HepG2 (cell line): ENCODE results near the gene POPDC2. TPM values are rescaled to one million over a fixed set of nuclear protein-coding genes. Genes with fewer than 3 reads are reported as not detected.

Experiments used
- ATAC-seq: fragments of 200-7000 bp; cut with Tn5 transposase; 3 replicates; pipeline ENCODE4 v1.9.1; 2020; ENCODE audit warnings: mild to moderate bottlenecking, moderate library complexity
- BruUV-seq: library from RNA; stranded (reverse); fragments of 400-500 nt; replicated peaks from 2 replicates; lab custom pipeline; 2021; lab: Mats Ljungman, UMichigan
- CTCF ChIA-PET: fragments of 300-600 bp; formaldehyde crosslinking; extraction: SDS; loops from one replicate; lab custom pipeline; 2021; ENCODE audit warnings: low total read pairs, inconsistent platforms, low intra/inter-chr PET ratio; lab: Yijun Ruan, JAX
- POLR2A ChIA-PET: fragments of 350-600 bp; sonication (Branson Sonifier 250); formaldehyde crosslinking; loops from one replicate; lab custom pipeline; 2020; ENCODE audit warnings: antibody characterized with exemption, inconsistent platforms; lab: Yijun Ruan, JAX
- DNase-seq: peaks from one replicate; pipeline ENCODE4 v3.0.0-alpha.2; 2015; ENCODE audit warnings: low spot score
- FAIRE-seq: peaks from 3 replicates; lab custom pipeline; 2011; peaks lifted over from hg19 to GRCh38; lab: Jason Lieb, UNC
- H2AFZ ChIP-seq: one replicate; pipeline ENCODE4 v1.6.1; 2011; ENCODE audit warnings: low read length, inconsistent platforms
- H3K27ac ChIP-seq: fragments of 300-600 bp; 3 replicates; pipeline ENCODE4 v1.8.0; 2011; ENCODE audit warnings: mixed run types, mild to moderate bottlenecking, mixed read lengths, low read length, inconsistent platforms; ENCODE audit not compliant: insufficient read depth; ENCODE audit errors: extremely low read length
- H3K27me3 ChIP-seq, 2 experiments: fragments of 200-600 bp in 1 of 2; 2 replicates in 1 of 2; 3 replicates in 1 of 2; pipeline versions ENCODE4 v1.6.0 to v1.8.0; 2011; ENCODE audit warnings: low read length in 2 of 2, mild to moderate bottlenecking in 2 of 2, moderate library complexity in 2 of 2, inconsistent platforms in 1 of 2; ENCODE audit not compliant: insufficient read depth in 2 of 2, control insufficient read depth in 1 of 2
- H3K36me3 ChIP-seq, 2 experiments: fragments of 200-600 bp in 1 of 2; replicated peaks in 1 of 2; 2 replicates in 1 of 2; 3 replicates in 1 of 2; pipeline versions ENCODE4 v1.5.1 to v1.8.0; 2011; ENCODE audit warnings: low read length in 2 of 2, inconsistent platforms in 1 of 2; ENCODE audit not compliant: insufficient read depth in 2 of 2, control insufficient read depth in 1 of 2
- H3K4me1 ChIP-seq: 2 replicates; pipeline ENCODE4 v1.5.1; 2012; ENCODE audit warnings: low read length, inconsistent platforms; ENCODE audit not compliant: insufficient read depth
- H3K4me2 ChIP-seq: 2 replicates; pipeline ENCODE4 v1.6.0; 2011; ENCODE audit warnings: low read depth, low read length, inconsistent platforms
- H3K4me3 ChIP-seq, 3 experiments: fragments of 200-600 bp in 1 of 3; sonication (generic), shearing (Covaris generic) in 1 of 3; replicated peaks in 1 of 3; 2 replicates each; pipeline ENCODE4 v1.5.1; 2011 to 2016; ENCODE audit warnings: low read length in 3 of 3, inconsistent platforms in 2 of 3, low read depth in 2 of 3, mild to moderate bottlenecking in 2 of 3, control low read depth in 1 of 3, mixed read lengths in 1 of 3; ENCODE audit not compliant: insufficient read depth in 1 of 3
- H3K79me2 ChIP-seq: one replicate; pipeline ENCODE4 v1.6.1; 2011; ENCODE audit warnings: low read length, inconsistent platforms; ENCODE audit not compliant: insufficient read depth
- H3K9ac ChIP-seq: 2 replicates; pipeline ENCODE4 v1.6.0; 2011; ENCODE audit warnings: mild to moderate bottlenecking, low read depth, low read length, inconsistent platforms; ENCODE audit not compliant: insufficient read depth
- H3K9me3 ChIP-seq: 2 replicates; pipeline ENCODE4 v1.5.1; 2012; ENCODE audit warnings: mild to moderate bottlenecking, low read length
- H4K20me1 ChIP-seq: 2 replicates; pipeline ENCODE4 v1.6.0; 2011; ENCODE audit warnings: inconsistent platforms, mild to moderate bottlenecking, low read length, moderate library complexity; ENCODE audit not compliant: insufficient read depth
- NFE2L1 ChIP-seq: sonication (generic); formaldehyde crosslinking; IDR thresholded peaks from 2 replicates; pipeline ENCODE4 v1.4.0; 2020; ENCODE audit warnings: missing genetic modification reagents, mild to moderate bottlenecking, borderline replicate concordance
- POLR2AphosphoS5 ChIP-seq: IDR thresholded peaks from 2 replicates; pipeline ENCODE4 v1.6.1; 2012; ENCODE audit warnings: low read depth, low read length
- ZNF557 ChIP-seq: sonication (generic); formaldehyde crosslinking; IDR thresholded peaks from 2 replicates; pipeline ENCODE4 v1.4.0; 2020; ENCODE audit warnings: missing genetic modification reagents
- ZNF614 ChIP-seq: IDR thresholded peaks from 2 replicates; pipeline ENCODE4 v1.6.1; 2018; ENCODE audit warnings: missing biosample characterization, missing genetic modification reagents, inconsistent platforms, borderline replicate concordance
- ZNF672 ChIP-seq: sonication (generic); formaldehyde crosslinking; IDR thresholded peaks from 2 replicates; pipeline ENCODE4 v1.8.1; 2022; ENCODE audit warnings: missing genetic modification reagents
- WGBS: methylation state at CpG from one replicate; pipeline ENCODE4 v1.1.6; 2017; ENCODE audit warnings: low lambda C conversion rate; 5-methylcytosine and 5-hydroxymethylcytosine counted together
- in situ Hi-C: cut with HindIII; loops from 2 replicates; pipeline ENCODE4 v1.10.0; 2017; ENCODE audit warnings: low pct_unique_long_range_greater_than_20kb; ENCODE audit not compliant: extremely low pct_ligation_motif_present
- intact Hi-C: fragments of 100-400 bp; cut with micrococcal nuclease; formaldehyde crosslinking; loops from one replicate; pipeline ENCODE4 v1.10.0; 2022; ENCODE audit not compliant: unreplicated experiment
- polyA plus RNA-seq, 8 experiments: library from polyadenylated mRNA; depleted of rRNA in 3 of 8; stranded (reverse) in 7 of 8; unstranded in 1 of 8; fragments of >200 nt; fragmentation: Illumina TruSeq in 4 of 8; extraction: Trizol in 4 of 8; gene quantifications; 2 replicates each; pipeline versions ENCODE4 v1.2.1 to v1.2.3, GENCODE V29; 2011 to 2016; ENCODE audit warnings: low read depth in 4 of 8, missing spikeins in 1 of 8, mixed read lengths in 1 of 8; ENCODE audit not compliant: insufficient read depth in 1 of 8
- total RNA-seq, 5 experiments: library from RNA; depleted of rRNA; stranded (reverse); fragments of >200 nt; fragmentation: Illumina TruSeq; extraction: Trizol; gene quantifications; 2 replicates each; pipeline ENCODE4 v1.2.3, GENCODE V29; 2016; ENCODE audit warnings: low read depth in 1 of 5
- TF ChIP-seq, protein P1 (sequence below): sonication (generic); formaldehyde crosslinking; IDR thresholded peaks from 2 replicates; pipeline ENCODE4 v1.5.0; 2020; ENCODE audit warnings: missing genetic modification reagents
- TF ChIP-seq, protein P2 (sequence below): IDR thresholded peaks from 2 replicates; pipeline ENCODE4 v1.6.1; 2016; ENCODE audit warnings: missing compliant biosample characterization, missing genetic modification reagents, borderline replicate concordance
- TF ChIP-seq, protein P3 (sequence below): IDR thresholded peaks from 2 replicates; pipeline ENCODE4 v1.6.1; 2016; ENCODE audit warnings: low read depth, missing genetic modification reagents, missing compliant biosample characterization
- TF ChIP-seq, protein P4 (sequence below): sonication (generic); formaldehyde crosslinking; IDR thresholded peaks from 2 replicates; pipeline ENCODE4 v1.4.0; 2020; ENCODE audit warnings: missing genetic modification reagents, borderline replicate concordance

Gene POPDC2
- total and polyA plus RNA-seq, 2 of the 13 experiments (the other 11 are each of a cell fraction or from before 2014, with no cell fraction given) = 0.18 to 0.58 TPM

DNA sequence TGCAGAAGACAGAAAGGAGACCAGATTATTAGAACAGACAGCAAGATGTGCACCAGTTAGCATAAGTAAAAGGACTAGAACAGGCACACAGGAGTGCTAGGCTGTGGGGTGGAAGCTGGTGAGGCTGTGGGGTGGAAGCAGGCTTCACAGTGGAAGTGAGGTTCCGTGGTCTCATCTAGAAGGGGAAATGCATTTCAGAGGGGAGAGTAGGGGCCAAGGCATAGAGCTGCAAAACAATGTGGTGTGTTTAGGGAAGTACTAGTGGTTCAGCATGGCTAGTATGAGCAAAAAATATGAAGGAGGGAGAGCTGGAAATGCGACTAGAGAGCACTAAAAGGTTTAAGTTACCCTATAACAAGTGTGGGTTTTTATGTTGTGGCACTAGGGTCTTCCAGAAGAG lies 6.5 kb downstream of the POPDC2 start:
- in situ Hi-C loops = no loop called here
- no peaks in the 10 kb centered on the region for H4K20me1 ChIP-seq
- FAIRE-seq = no peak
- H2AFZ ChIP-seq = no peak overlapping the region
- no peaks in the 10 kb centered on the region for H3K79me2 ChIP-seq
- no peak for DNase-seq
- 42% methylated on average over 2 of the region's 2 CpGs for WGBS
- H3K4me2 ChIP-seq = no peak overlapping the region
- no TSS peak for BruUV-seq
- H3K4me1 ChIP-seq = no peaks in the 10 kb centered on the region
- ChIA-PET CTCF (no interaction called here), POLR2A (no interaction called here)
- no peaks in the 10 kb centered on the region for H3K9me3 ChIP-seq
- no peaks in the 10 kb centered on the region for H3K27me3 ChIP-seq
- no peak overlapping the region for H3K9ac ChIP-seq
- no peak overlapping the region for H3K27ac ChIP-seq
- no peaks in the 10 kb centered on the region for H3K36me3 ChIP-seq
- intact Hi-C loops = no loop called here
- no peak for ATAC-seq
- H3K4me3 ChIP-seq = no peak overlapping the region
- TF ChIP-seq NFE2L1 (CRISPR knock-in tag) = no peak
- TF ChIP-seq, protein P1, sequence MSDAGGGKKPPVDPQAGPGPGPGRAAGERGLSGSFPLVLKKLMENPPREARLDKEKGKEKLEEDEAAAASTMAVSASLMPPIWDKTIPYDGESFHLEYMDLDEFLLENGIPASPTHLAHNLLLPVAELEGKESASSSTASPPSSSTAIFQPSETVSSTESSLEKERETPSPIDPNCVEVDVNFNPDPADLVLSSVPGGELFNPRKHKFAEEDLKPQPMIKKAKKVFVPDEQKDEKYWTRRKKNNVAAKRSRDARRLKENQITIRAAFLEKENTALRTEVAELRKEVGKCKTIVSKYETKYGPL (CRISPR knock-in tag) = no peak
- TF ChIP-seq, protein P2, sequence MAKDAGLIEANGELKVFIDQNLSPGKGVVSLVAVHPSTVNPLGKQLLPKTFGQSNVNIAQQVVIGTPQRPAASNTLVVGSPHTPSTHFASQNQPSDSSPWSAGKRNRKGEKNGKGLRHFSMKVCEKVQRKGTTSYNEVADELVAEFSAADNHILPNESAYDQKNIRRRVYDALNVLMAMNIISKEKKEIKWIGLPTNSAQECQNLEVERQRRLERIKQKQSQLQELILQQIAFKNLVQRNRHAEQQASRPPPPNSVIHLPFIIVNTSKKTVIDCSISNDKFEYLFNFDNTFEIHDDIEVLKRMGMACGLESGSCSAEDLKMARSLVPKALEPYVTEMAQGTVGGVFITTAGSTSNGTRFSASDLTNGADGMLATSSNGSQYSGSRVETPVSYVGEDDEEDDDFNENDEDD (CRISPR knock-in tag) = no peak
- TF ChIP-seq, protein P3, sequence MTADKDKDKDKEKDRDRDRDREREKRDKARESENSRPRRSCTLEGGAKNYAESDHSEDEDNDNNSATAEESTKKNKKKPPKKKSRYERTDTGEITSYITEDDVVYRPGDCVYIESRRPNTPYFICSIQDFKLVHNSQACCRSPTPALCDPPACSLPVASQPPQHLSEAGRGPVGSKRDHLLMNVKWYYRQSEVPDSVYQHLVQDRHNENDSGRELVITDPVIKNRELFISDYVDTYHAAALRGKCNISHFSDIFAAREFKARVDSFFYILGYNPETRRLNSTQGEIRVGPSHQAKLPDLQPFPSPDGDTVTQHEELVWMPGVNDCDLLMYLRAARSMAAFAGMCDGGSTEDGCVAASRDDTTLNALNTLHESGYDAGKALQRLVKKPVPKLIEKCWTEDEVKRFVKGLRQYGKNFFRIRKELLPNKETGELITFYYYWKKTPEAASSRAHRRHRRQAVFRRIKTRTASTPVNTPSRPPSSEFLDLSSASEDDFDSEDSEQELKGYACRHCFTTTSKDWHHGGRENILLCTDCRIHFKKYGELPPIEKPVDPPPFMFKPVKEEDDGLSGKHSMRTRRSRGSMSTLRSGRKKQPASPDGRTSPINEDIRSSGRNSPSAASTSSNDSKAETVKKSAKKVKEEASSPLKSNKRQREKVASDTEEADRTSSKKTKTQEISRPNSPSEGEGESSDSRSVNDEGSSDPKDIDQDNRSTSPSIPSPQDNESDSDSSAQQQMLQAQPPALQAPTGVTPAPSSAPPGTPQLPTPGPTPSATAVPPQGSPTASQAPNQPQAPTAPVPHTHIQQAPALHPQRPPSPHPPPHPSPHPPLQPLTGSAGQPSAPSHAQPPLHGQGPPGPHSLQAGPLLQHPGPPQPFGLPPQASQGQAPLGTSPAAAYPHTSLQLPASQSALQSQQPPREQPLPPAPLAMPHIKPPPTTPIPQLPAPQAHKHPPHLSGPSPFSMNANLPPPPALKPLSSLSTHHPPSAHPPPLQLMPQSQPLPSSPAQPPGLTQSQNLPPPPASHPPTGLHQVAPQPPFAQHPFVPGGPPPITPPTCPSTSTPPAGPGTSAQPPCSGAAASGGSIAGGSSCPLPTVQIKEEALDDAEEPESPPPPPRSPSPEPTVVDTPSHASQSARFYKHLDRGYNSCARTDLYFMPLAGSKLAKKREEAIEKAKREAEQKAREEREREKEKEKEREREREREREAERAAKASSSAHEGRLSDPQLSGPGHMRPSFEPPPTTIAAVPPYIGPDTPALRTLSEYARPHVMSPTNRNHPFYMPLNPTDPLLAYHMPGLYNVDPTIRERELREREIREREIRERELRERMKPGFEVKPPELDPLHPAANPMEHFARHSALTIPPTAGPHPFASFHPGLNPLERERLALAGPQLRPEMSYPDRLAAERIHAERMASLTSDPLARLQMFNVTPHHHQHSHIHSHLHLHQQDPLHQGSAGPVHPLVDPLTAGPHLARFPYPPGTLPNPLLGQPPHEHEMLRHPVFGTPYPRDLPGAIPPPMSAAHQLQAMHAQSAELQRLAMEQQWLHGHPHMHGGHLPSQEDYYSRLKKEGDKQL (CRISPR knock-in tag) = no peak
- TF ChIP-seq ZNF614 (CRISPR knock-in tag) = no peak
- no peak for TF ChIP-seq ZNF557 (CRISPR knock-in tag)
- TF ChIP-seq, protein P4, sequence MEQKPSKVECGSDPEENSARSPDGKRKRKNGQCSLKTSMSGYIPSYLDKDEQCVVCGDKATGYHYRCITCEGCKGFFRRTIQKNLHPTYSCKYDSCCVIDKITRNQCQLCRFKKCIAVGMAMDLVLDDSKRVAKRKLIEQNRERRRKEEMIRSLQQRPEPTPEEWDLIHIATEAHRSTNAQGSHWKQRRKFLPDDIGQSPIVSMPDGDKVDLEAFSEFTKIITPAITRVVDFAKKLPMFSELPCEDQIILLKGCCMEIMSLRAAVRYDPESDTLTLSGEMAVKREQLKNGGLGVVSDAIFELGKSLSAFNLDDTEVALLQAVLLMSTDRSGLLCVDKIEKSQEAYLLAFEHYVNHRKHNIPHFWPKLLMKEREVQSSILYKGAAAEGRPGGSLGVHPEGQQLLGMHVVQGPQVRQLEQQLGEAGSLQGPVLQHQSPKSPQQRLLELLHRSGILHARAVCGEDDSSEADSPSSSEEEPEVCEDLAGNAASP (CRISPR knock-in tag) = no peak
- TF ChIP-seq POLR2AphosphoS5 = no peak
- TF ChIP-seq ZNF672 (CRISPR knock-in tag) = no peak
